GM19238 (cell line): Measurements from ENCODE around the gene IL1A.

Source experiments
- DNase-seq: peaks from one replicate; pipeline ENCODE4 v3.0.0; 2011; ENCODE audit warnings: low spot score; ENCODE audit not compliant: insufficient read length

The IL1A gene

DNA sequence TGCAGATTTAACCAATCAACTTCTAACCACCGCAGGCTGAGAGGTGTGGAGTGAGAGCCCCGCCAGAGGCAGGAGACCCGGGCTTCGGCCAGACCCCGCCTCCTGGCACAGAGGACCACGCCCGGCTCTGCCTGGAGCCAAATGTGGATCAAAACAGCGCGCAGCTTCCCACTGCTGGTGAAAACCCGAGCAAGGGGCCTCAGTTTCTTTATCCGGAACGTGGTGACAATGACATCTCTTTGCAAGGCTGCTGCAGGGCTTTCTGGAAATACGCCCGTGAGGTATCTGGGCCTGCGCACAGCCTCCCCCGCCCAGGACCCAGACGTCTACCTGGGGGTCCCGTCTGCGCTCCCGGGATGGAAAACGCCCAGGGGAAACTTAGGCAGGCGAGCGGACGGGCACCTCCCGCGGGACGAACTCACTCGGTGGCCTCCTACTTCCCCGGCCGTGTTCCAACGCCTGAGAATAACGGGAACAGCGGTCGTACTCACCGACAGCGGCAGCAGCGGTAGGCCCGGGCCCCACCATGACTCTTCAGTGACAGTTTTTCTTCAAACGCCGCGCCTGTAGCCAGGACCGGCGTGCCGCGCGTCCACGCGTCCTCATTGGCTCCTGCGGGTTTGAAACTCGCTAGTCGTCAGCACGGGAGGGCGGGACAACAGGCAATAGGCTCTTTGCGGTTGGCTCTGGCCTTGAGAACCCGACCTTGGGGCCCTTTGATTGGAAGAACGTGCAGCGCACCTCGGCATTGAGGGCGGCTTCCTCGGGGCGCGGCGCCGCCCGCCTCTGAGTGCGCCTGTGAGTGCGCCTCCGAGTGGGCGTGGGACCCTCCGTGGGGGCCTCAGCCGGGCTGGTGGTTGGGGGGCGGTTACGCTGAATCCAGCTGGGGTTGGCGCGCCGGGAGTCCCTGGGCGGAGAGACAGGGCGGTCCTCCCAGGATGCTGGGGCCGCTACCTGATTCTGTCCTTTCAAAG lies 19.9 kb downstream of the IL1A start, which contains the start of gene CKAP2L:
Gene CKAP2L (minus strand): TSS at position 539 of the 974 bp plus-strand sequence. CDS start 11 bp downstream, at position 528.
- DNase-seq = peak; percentile 92

DNA sequence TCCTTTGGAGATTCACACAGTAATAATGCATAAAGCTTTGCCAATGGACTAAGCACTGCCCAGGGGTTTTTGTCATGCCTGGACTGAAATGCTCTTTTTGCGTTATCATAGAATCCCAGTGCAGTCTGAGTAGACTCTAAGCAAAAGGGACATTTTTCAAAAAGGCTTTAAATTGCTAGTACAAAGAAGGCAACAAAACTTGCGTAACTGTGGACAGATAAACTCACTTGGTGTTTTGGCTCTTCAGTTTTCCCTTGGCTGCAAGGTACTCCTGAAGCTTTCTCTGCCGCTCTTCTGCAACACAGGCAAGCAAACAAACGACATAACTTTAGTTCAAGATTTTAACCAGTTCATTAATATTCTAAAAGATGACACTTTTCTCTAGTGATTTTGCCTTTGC lies 22.0 kb downstream of the IL1A start:
- DNase-seq = no peak

DNA sequence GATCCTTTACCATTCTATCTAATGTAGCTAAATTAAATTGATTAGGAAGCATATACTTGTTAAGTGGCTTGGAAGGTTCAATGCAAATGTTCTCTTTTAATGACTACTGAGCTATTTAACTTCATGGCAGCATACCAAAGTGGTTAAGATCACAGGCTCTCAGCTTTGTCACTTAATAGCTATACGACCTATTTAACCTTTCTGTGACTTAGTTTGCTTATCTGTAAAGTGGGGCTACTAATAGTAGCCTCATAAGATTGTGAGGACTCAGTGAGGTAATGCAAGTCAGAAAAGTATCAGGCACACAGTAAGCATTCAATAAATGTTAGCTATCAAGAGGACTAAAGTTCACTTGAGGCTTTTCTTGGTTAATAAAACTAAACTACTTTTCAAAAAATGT lies 24.1 kb downstream of the IL1A start:
- no peak for DNase-seq

DNA sequence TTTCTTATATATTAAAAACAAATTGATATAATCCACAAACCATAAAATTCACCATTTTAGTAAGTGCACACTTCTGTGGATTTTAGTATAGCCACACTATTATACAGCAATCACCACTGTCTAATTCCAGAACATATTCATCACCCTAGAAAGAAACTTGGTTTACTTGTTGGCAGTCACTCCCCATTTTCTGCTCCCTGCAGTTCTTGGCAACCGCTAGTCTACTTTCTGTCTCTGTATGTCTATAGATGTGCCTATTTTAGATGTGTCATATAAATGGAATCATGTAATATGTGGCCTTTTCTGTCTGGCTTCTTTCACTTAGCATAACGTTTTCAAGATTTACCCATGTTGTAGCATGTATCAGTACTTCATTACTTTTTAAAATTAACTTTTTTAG lies 25.6 kb downstream of the IL1A start:
- no peak for DNase-seq

DNA sequence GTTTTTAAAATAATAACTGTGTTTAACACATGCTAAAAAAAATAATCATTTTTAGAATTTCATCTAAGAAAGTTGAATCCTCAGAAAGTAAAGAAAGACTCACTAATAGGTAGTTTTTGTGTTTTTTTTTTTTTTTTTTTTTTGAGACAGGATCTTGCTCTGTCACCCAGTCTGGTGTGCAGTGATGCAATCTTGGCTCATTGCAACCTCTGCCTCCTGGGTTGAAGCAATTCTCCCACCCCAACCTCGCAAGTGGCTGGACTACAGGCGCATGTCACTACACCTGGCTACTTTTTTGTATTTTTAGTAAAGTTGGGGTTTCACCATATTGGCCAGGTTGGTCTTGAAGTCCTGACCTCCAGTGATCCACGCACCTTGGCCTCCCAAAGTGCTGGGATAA lies 27.0 kb downstream of the IL1A start:
- no peak for DNase-seq

DNA sequence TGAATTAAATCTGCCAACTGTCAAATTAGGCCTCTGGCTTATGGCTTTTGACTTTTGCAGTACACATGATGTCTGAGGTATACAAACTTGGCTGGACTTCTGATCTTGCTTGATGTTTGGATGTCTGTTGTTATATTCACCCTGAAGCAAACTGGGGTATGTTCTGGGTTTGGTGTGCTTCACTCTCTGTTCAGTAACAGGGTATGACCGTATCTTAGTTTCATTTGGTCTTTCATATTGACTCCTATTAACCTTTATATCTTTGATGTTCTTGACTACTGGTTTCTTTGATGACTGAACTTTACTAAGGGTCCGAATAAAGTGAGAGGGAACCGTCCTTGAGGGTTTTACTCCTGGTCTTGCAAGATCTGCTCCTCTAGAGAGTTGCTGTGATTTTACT lies 28.1 kb downstream of the IL1A start:
- no peak for DNase-seq

DNA sequence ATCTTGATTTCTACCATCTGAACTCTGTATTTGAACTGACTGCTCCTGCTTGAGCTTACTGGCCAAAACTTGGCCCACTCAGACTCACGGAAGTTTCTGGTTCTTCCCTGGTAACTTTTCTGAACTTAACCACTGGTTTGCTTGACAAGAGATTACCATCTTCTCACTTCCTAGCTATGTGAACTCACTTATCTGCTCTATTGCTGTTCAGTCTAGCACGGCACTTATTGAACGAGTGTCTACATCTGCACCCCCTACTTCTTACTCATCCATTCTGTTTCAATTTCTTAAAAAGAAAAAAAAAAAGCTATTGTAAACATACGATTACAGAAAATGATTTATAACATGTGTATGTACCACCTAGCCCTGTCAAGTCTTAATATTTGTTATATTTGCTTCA lies 28.8 kb downstream of the IL1A start:
- DNase-seq = no peak

DNA sequence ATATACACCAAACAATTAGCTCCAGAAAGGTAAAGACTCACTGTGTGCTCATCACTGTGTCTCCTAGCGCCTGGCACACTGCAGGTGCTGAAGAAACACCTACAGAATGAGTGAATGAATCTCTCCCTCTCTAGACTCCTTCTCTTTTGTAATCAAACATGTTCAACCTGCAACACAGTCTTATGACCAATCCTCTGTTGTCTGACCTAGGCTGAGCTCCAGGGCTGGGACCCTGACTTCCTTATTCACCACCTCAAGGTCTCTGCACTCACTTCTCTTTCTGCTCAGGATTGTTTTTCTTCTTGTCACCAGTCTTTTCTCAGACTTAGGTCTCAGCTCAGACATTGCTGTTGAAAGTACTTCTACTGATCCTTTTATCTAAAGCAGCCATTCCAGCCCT lies 29.7 kb downstream of the IL1A start:
- no peak for DNase-seq

DNA sequence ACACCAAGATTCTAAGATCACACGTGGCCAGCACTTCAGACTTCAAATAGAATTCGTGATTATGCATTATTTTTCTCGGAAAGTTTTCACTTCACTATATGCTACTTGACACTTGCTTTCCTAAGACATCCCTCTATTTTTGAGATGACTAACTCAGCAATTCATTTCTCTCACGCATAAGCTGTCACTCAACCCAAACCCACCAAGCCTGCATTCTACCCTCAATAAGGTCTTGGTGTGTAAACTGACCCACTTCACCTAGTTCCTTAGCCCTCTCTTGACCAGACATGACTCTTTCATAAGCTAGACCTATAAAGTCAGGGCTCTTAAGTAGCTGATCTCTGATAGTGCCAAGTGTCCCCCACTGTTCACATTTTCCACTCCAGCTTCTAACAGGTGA lies 31.6 kb downstream of the IL1A start:
- no peak for DNase-seq

DNA sequence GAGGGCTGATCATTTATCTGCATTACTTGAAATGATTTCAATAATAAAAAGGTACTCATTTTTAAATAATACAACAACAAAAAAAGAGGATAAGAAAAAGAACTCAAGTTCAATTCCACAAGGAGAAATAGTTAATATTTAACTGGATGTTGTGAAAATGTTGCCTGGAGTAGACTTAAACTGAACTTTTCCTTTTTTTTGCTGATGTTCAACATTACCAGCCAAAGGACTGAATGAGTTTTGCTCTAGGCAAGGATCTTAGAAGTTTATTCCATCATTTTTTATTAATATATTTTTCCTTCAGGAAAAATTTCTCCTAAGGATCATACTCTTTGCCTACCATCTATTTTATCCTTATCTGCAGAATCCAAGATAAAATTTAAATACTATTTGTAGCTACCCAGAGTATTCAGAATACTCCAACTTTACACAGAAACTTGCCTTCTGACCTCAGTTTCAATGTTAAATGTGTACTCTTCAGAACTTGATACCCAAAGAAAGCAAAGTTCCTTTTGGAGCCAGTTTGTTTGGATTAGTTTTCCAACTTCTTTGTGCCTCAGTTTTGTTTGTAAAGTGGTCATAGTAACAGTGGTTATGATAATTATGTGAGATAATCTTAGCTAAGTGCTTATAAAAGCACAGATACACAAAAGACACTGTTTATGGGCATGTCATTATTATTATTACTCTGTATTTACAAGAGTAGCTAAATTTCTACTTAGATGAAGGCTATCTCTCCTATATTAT lies 32.7 kb downstream of the IL1A start:
- DNase-seq = no peak

DNA sequence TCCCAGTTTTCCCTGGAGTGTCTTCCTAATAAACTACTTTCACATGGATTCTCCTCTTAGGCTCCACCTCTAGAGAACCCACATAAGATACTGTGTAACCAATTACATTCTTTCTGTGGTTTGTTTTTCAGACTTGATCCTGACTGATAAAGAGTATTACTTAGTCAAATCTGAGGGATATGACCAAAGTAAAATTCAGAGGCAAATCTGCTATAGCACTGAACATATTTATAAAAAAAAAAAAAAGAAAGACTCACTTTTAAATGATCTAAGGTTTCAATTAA lies 33.8 kb downstream of the IL1A start:
- DNase-seq = no peak

DNA sequence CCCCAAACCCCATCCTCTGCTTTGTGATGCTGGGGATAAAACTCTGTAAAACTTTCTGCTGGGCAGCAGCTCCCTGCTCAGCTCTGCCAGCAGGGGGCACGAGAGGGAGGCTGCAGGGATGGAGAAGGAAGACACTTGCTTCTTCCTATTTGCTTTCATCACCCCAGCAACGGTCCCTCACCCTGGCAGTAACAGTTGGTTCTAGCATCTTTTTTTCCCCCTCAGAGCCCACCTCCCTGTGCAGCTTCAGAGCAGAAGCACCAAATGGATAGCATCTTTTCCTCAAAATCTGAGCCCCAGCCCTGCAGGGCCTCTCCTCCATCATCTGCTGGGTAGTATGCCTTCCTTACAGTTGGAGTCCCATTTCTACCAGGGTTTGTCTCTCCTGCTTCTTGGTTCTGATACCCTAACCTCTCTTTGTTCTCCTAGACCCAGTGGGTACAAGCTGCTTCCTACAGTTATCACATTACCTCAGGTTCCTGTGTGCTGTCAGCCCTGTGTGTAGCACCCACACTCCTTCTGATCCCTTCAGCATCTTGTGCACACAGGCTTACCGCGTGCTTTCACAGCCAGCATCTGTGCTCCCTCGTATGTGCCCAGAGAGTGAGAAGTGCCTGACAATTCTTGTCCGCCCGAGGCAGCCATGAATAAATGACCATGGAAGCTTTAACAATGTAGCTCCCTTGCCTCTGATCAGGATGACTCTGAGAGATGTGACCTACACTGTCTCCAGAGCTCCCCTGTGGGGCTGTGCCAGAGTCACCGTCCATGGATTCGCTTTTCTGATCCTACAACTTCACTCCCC lies 34.3 kb downstream of the IL1A start:
- DNase-seq = peak; percentile 66

DNA sequence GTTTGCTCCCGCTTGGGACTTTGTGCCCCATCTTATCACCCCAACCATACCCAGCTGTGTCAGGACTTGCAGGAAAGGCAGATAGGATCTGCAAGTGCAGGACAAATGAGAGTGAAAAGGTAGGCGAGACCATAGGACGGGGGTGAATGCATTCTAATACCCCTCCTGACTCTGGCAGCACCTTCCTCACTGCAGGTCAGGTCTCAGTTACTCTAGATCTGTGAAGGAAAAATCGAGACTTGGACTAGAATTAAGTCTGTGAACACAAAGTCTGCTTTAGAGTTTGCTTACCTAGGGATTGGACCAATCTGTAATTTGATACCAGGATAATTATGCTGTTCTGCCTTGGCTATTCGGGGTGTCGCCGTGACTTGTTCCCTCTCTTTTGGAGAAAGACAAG lies 43.8 kb downstream of the IL1A start:
- DNase-seq = no peak

DNA sequence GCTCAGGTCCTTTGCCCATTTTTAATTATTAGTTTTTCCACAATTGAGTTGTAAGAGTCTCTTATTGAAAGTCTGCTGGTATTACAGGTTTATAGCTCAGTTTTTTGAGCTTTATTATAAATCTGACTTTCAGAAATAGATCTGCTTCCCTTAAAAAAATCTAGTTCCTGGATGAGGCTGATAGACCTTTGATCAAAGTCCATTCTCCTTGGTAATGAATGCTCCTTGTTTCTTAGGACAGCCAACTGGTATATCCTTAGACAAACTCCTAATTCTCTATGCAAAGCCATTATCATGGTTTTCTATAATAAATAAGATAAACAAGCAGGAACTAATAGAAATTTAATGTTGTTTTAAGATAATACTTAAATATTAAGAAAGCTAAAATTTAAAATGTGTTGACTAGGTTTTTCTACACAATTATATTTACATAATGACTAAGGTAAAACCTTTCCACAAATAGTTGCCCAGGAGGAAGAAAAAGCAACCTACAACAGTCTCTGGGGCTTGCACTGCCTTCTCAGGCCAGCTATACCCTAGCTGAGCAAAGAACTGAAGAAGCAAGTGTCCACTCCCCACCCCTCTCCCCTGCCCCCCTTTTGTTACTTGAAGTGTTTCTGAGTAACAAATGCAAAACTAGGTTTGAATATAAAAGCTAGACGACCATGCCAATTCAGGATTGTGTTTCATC lies 46.6 kb downstream of the IL1A start:
- no peak for DNase-seq

DNA sequence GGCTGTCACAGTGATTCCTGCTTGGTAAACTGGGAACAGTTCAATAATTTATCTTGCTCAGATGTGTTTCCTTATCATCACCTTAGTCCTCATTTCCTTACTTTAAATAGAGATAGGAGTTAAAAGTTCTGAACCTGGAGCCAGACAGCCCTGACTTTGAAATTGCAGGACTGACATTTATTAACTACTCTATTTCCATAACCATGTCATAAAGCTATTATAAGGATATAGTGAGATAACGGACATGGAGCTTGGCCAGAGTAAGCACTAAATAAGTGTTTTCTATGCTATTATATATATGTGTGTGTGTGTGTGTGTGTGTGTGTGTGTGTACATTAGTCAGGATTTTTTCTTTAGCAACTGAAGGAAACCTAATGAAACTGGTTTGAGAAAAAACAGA lies 50.4 kb downstream of the IL1A start:
- no peak for DNase-seq

DNA sequence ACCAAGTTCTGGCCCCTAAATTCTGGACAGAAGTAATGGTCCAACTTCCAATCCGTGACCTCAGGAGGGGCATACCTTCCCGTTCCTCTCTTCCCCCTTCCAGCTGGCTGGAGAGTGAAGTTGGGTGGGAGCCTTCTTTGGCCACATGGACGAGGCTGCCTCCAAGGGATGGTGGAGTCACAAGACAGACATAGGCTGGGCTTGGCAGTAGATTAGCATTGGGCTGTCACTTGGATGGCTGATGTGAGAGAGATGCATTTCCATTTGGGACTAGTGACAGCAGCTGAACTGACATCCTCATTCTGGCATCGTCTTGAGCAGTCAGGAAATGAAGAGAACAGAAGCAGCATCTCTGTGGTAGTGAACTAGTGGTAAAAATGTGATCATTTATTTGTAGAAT lies 50.8 kb downstream of the IL1A start:
- no peak for DNase-seq

DNA sequence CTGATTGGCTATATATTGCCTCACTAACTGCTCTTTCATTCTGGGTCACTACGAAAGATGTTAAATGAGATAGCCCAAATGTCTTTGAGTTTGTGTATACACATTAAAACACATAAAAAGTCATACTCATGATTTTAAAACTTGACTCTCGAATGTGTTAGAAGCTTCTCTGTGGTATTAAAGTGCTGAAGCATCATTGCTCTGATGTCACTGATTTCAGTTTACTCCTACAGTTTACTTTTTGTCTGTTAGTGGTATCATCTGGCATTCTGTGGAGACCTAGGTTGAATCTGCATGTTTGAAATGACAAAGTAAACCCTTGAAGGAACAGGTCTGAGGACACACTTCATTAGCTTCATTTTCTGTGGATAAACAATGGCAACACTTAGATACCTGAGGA lies 52.8 kb downstream of the IL1A start:
- DNase-seq = no peak

DNA sequence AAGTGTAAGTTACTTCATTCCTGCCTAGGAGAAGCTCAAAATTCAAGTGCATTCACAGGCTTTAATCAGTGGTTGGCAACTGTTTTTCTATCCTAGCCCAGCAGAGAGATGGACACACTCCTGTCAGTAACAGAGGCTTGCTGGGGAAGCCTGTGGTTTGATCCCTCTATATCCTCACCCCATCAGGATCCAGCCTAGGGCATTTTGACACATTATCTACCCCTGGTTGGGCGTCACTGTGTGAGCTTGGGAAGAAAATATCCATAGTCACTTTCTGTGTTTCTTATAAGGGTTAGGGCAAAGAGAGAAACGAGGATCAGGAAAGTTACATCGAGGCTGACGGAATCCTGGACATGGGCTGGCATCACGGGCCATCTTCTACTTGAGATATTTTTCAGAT lies 53.5 kb downstream of the IL1A start:
- no peak for DNase-seq

DNA sequence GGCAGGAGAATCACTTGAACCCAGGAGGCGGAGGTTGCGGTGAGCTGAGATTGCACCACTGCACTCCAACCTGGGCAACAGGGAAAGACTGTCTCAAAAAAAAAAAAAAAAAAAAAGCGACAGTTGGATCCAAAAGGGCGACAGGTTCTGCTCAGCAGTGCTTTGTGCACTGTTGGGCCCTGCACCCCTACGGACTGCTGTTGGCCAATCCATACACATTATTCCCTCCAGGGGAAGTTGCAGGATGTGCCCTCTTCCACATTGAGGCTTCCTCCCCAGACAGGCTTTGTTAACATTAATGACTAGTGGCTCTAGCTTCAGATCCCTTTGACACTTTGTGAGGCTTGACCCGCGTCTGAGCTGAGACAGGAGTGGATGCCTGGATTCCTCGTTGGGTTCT lies 54.1 kb downstream of the IL1A start:
- DNase-seq = no peak

DNA sequence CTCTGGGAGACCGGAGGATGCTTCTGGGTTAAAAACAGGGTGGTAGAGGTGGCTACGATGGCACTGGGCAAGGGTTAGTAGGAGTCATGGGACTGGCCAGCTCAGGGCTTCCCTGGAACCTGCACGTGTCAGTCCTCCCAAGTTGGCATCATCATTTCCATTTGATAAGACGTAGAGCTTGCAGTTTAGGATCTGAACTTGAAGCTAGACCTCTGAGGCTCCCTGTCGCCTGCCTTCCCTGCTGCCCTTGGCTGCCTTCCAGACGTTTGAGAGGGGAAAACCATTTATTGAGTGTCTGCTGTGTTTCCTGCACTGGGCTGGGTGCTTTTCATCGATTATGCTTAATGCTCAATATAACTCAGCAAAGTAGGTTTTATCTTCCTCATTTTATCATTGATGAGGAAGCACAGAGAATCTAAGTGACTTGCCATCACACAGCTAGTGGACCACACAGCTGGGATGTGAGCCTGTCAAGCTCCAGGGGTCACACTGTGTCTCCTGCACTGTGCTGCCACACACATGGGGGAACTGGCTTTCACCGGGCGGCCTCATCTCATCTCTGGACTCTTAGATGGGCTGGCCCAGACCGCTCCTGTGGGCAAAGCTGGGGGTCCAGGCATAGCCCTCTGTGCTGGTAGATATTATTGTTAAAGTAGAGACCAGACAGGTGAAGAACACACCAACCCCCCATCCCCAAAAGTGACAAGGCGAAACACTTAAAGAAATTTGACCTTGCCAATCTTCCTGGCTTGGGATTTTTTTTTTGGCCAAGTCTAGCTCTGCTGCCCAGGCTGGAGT lies 55.7 kb downstream of the IL1A start:
- DNase-seq = no peak

DNA sequence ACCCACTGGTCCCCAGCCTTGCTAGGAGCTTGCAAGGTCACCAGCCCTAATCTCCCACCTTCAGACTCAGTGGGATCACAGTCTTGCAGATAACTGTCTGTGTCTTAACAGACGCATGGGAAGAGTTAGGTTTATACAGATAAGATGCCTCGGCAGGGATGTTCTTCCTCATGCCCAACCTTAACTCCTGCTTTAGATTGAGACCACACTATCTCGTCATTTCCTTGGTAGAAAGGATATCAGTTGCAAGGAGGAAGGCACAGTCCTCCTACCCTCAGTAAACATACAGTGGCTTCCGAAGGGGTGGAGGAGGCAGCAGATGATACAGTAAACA lies 56.3 kb downstream of the IL1A start:
- no peak for DNase-seq
